Liver (tissue), 9 donors: ENCODE results near the gene ANKRD11. TPM values are rescaled to one million over a fixed set of nuclear protein-coding genes. Genes with fewer than 3 reads are reported as not detected.
"Not testable (repeated sequence)": the region's sequence is repeated elsewhere in the genome, so short reads cannot be mapped to it uniquely, and the experiment has no call there.

Experiments used
- DNase-seq: peaks from one replicate; pipeline ENCODE4 v3.0.0-alpha.2; 2017; ENCODE audit warnings: low spot score
- H3K27ac ChIP-seq, 2 donors: one replicate each; pipeline ENCODE4 v1.7.0; 2013; ENCODE audit warnings: inconsistent platforms in 2 of 2, low read length in 2 of 2, control low read depth in 1 of 2, low read depth in 1 of 2, mild to moderate bottlenecking in 1 of 2
- H3K27me3 ChIP-seq, 4 donors: one replicate each; pipeline versions ENCODE4 v1.6.1 to v1.7.0; 2013; ENCODE audit warnings: low read length in 3 of 4, inconsistent platforms in 1 of 4, mild to moderate bottlenecking in 1 of 4, moderate library complexity in 1 of 4; ENCODE audit not compliant: control insufficient read depth in 4 of 4, insufficient read depth in 4 of 4
- H3K36me3 ChIP-seq, 4 donors: one replicate each; pipeline versions ENCODE4 v1.6.1 to v1.7.0; 2013; ENCODE audit warnings: low read length in 3 of 4, mild to moderate bottlenecking in 3 of 4, low read depth in 1 of 4, moderate library complexity in 1 of 4; ENCODE audit not compliant: control insufficient read depth in 4 of 4, insufficient read depth in 3 of 4
- H3K4me1 ChIP-seq, 4 donors: one replicate each; pipeline versions ENCODE4 v1.6.1 to v1.7.0; 2013; ENCODE audit warnings: low read length in 3 of 4, mild to moderate bottlenecking in 3 of 4, moderate library complexity in 1 of 4; ENCODE audit not compliant: control insufficient read depth in 4 of 4, insufficient read depth in 4 of 4
- H3K4me3 ChIP-seq, 3 donors: one replicate each; pipeline versions ENCODE4 v1.6.1 to v1.7.0; 2013; ENCODE audit warnings: low read length in 3 of 3, control low read depth in 1 of 3, low read depth in 1 of 3, mild to moderate bottlenecking in 1 of 3
- H3K9ac ChIP-seq, 2 donors: one replicate each; pipeline ENCODE4 v1.7.0; 2013; ENCODE audit warnings: low read length in 2 of 2, mild to moderate bottlenecking in 2 of 2, moderate library complexity in 2 of 2, control low read depth in 1 of 2, low read depth in 1 of 2
- H3K9me3 ChIP-seq, 4 donors: one replicate each; pipeline versions ENCODE4 v1.6.1 to v1.7.0; 2013; ENCODE audit warnings: low read length in 3 of 4; ENCODE audit not compliant: control insufficient read depth in 4 of 4
- ATF3 ChIP-seq: IDR thresholded peaks from 2 replicates; pipeline ENCODE4 v1.6.1; 2016; ENCODE audit warnings: antibody characterized with exemption
- CTCF ChIP-seq: fragments of 150-350 bp; IDR thresholded peaks from 2 replicates; pipeline ENCODE4 v1.5.1; 2017; ENCODE audit warnings: improper control_type of control experiment, low read depth, low read length; ENCODE audit not compliant: missing input control
- EGR1 ChIP-seq, 2 donors: IDR thresholded peaks; 2 replicates each; pipeline ENCODE4 v1.6.1; 2016 to 2018; ENCODE audit warnings: antibody characterized with exemption in 2 of 2, low read depth in 2 of 2
- FOXA1 ChIP-seq: IDR thresholded peaks from 2 replicates; pipeline ENCODE4 v1.6.1; 2016; ENCODE audit warnings: antibody characterized with exemption
- FOXA2 ChIP-seq: IDR thresholded peaks from 2 replicates; pipeline ENCODE4 v1.6.1; 2016; ENCODE audit warnings: antibody characterized with exemption
- GABPA ChIP-seq, 2 donors: IDR thresholded peaks in 1 of 2; conservative IDR thresholded peaks in 1 of 2; 2 replicates each; pipeline ENCODE4 v1.6.1; 2016; ENCODE audit warnings: antibody characterized with exemption in 2 of 2, mild to moderate bottlenecking in 1 of 2, moderate library complexity in 1 of 2
- HNF4A ChIP-seq, 2 donors: conservative IDR thresholded peaks; 2 replicates each; pipeline ENCODE4 v1.6.1; 2016; ENCODE audit warnings: antibody characterized with exemption in 2 of 2, mild to moderate bottlenecking in 2 of 2
- HNF4G ChIP-seq: IDR thresholded peaks from 2 replicates; pipeline ENCODE4 v1.6.1; 2016; ENCODE audit warnings: antibody characterized with exemption
- JUND ChIP-seq, 2 donors: IDR thresholded peaks; 2 replicates each; pipeline ENCODE4 v1.6.1; 2016; ENCODE audit warnings: antibody characterized with exemption in 2 of 2
- MAX ChIP-seq: IDR thresholded peaks from 2 replicates; pipeline ENCODE4 v1.6.1; 2016; ENCODE audit warnings: antibody characterized with exemption
- NR2F2 ChIP-seq: IDR thresholded peaks from 2 replicates; pipeline ENCODE4 v1.6.1; 2016; ENCODE audit warnings: antibody characterized with exemption
- RAD21 ChIP-seq, 2 donors: IDR thresholded peaks; 2 replicates each; pipeline ENCODE4 v1.6.1; 2016; ENCODE audit warnings: antibody characterized with exemption in 2 of 2, mild to moderate bottlenecking in 2 of 2
- REST ChIP-seq: IDR thresholded peaks from 2 replicates; pipeline ENCODE4 v1.6.1; 2016; ENCODE audit warnings: antibody characterized with exemption, mild to moderate bottlenecking
- RXRA ChIP-seq, 2 donors: IDR thresholded peaks; 2 replicates each; pipeline ENCODE4 v1.6.1; 2017 to 2018; ENCODE audit warnings: antibody characterized with exemption in 2 of 2, mild to moderate bottlenecking in 1 of 2
- SP1 ChIP-seq: IDR thresholded peaks from 2 replicates; pipeline ENCODE4 v1.6.1; 2018; ENCODE audit warnings: antibody characterized with exemption, mild to moderate bottlenecking
- TAF1 ChIP-seq: conservative IDR thresholded peaks from 2 replicates; pipeline ENCODE4 v1.6.1; 2016; ENCODE audit warnings: antibody characterized with exemption, mild to moderate bottlenecking
- YY1 ChIP-seq: IDR thresholded peaks from 2 replicates; pipeline ENCODE4 v1.6.1; 2016; ENCODE audit warnings: antibody characterized with exemption, mild to moderate bottlenecking
- ZBTB33 ChIP-seq: IDR thresholded peaks from 2 replicates; pipeline ENCODE4 v1.6.1; 2016; ENCODE audit warnings: antibody characterized with exemption
- WGBS: extraction: QIAGEN DNeasy Blood & Tissue Kit; methylation state at CpG from one replicate; pipeline ENCODE4 v1.1.7; 2013; 5-methylcytosine and 5-hydroxymethylcytosine counted together
- polyA plus RNA-seq, 2 donors: library from polyadenylated mRNA; stranded (reverse) in 1 of 2; unstranded in 1 of 2; fragments of 200-250 nt in 1 of 2; fragments of >200 nt in 1 of 2; fragmentation: Nextera tagmentation in 1 of 2; extraction: Ambion mirVana in 1 of 2; gene quantifications; one replicate each; pipeline versions ENCODE4 v1.2.1 to v1.2.3, GENCODE V29; 2013 to 2015
- total RNA-seq, 2 donors: library from RNA; depleted of rRNA; stranded (reverse); fragments of >200 nt; gene quantifications; one replicate each; pipeline ENCODE4 v1.2.3, GENCODE V29; 2014
- donor health status: healthy.
- donor health status: healthy.
- donor health status: healthy.
- donor health status: healthy.
- donor health status: healthy.

Gene ANKRD11
- total and polyA plus RNA-seq, 4 donors = 16.3 to 55.1 (median 28.0) TPM

GRCh38 chr16:89264800-89265550 is 225.4 kb downstream of the ANKRD11 start:
- no peak overlapping the region for H3K9ac ChIP-seq
- TF ChIP-seq HNF4A (conservative IDR thresholded peaks at IDR 0.05) (no peak), YY1 (no peak), EGR1 (IDR thresholded peaks at IDR 0.05; ENCODE audit: low read depth in 2 of 2) (no peak), NR2F2 (no peak)
- H3K4me1 ChIP-seq = peaks cover 5 to 19% (median 16%) of the 10 kb centered on the region in 4 donors
- no peak overlapping the region for H3K27ac ChIP-seq
- no peaks in the 10 kb centered on the region for H3K9me3 ChIP-seq
- DNase-seq = no peak
- H3K27me3 ChIP-seq = no peaks in the 10 kb centered on the region
- H3K4me3 ChIP-seq = no peak overlapping the region
- WGBS = 95% methylated on average over 19 of the region's 19 CpGs
- peaks cover 0 to 22% (median 12%) of the 10 kb centered on the region in 4 donors for H3K36me3 ChIP-seq

- H3K27ac ChIP-seq = peak overlapping the region; percentile 86 to 96
- peak overlapping the region in 2 of 3 donors; percentile 31 to 39 for H3K4me3 ChIP-seq
- TF ChIP-seq MAX (no peak), YY1 (peak; percentile 32), EGR1 (IDR thresholded peaks at IDR 0.05; ENCODE audit: low read depth in 2 of 2) (no peak), TAF1 (no peak), HNF4A (conservative IDR thresholded peaks at IDR 0.05) (peak in 1 of 2 donors; percentile 10), GABPA (IDR thresholded peaks at IDR 0.05 in 1 of 2, conservative IDR thresholded peaks at IDR 0.05 in 1 of 2) (no peak), NR2F2 (no peak), RXRA (IDR thresholded peaks at IDR 0.05) (peak in 1 of 2 donors; percentile 36), FOXA2 (no peak), SP1 (peak; percentile 62), REST (peak; percentile 55), CTCF (no peak), ATF3 (no peak), ZBTB33 (no peak), HNF4G (no peak), JUND (IDR thresholded peaks at IDR 0.05) (no peak), RAD21 (IDR thresholded peaks at IDR 0.05) (no peak), FOXA1 (no peak)
- H3K9ac ChIP-seq = peak overlapping the region; percentile 30 to 85
- peaks cover 12 to 30% (median 19%) of the 10 kb centered on the region in 4 donors for H3K4me1 ChIP-seq
- H3K9me3 ChIP-seq = no peaks in the 10 kb centered on the region
- no peaks in the 10 kb centered on the region for H3K27me3 ChIP-seq
- no peak for DNase-seq
- peaks cover 0 to 6% (median 2%) of the 10 kb centered on the region in 4 donors for H3K36me3 ChIP-seq
- WGBS = 60% methylated on average over 30 of the region's 30 CpGs
These were observed 228.4 kb downstream of the ANKRD11 start for GRCh38 chr16:89261691-89262563.

GRCh38 chr16:89259901-89260300 is 230.5 kb downstream of the ANKRD11 start:
- not testable (repeated sequence) for H3K9me3 ChIP-seq, H3K9ac ChIP-seq, H3K4me3 ChIP-seq, H3K27me3 ChIP-seq, DNase-seq, H3K36me3 ChIP-seq, H3K27ac ChIP-seq
- peaks cover 12 to 37% (median 22%) of the 10 kb centered on the region in 4 donors for H3K4me1 ChIP-seq
- 98% methylated on average over 13 of the region's 13 CpGs for WGBS
